Measurements from ENCODE around the gene BEAN1. TPM values are rescaled to one million over a fixed set of nuclear protein-coding genes. Genes with fewer than 3 reads are reported as not detected.

BEAN1 gene
- total RNA-seq, 1 experiment from 2014 or later, result 0.61 TPM

DNA sequence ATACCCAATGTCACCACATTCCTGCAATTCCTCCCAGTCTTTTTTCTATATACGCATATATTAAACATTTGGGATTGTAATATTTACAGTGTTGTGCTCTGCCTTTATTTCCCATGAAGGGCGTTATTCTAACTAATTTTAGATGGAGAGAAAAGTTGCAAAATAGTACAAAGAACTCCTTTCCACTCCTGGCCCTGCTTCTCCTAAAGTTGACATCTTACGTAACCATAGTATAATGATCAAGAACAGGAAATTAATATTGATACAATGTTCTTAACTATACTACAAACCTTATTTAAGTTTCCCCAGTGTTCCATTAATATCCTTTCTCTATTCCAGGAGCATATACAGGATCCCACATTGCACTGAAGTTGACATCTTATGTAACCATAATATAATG, 76.5 kb downstream of the BEAN1 start:
- Histone ChIP-seq H2AFZ (ENCODE audit: low read depth, low read length, poor library complexity, severe bottlenecking) (no peak overlapping the region), H3K36me3 (ENCODE audit: control insufficient read depth in 1 of 2, insufficient read depth in 2 of 2, low read length in 2 of 2) (no peaks in the 10 kb centered on the region), H3K27ac (ENCODE audit: low read depth, low read length) (no peak overlapping the region), H3K9me2 (ENCODE audit: insufficient read depth) (no peaks in the 10 kb centered on the region), H3K4me1 (ENCODE audit: control insufficient read depth in 1 of 2, insufficient read depth in 2 of 2, low read length in 2 of 2) (peaks cover 0 to 8% of the 10 kb centered on the region in 2 experiments; a peak in 2 of 4 replicates), H3K79me2 (ENCODE audit: insufficient read depth, low read length) (no peaks in the 10 kb centered on the region), H3K4me3 (replicated peaks in 1 of 2; ENCODE audit: low read depth in 1 of 2, low read length in 2 of 2) (no peak overlapping the region), H3K4me2 (ENCODE audit: low read length) (no peak overlapping the region), H3K9me3 (ENCODE audit: control insufficient read depth in 1 of 2, insufficient read depth in 1 of 2, low read depth in 1 of 2, low read length in 2 of 2) (no peaks in the 10 kb centered on the region), H3K27me3 (ENCODE audit: insufficient read depth, low read length) (no peaks in the 10 kb centered on the region), H4K20me1 (ENCODE audit: insufficient read depth) (no peaks in the 10 kb centered on the region), H3K9ac (ENCODE audit: low read length) (no peak overlapping the region)
- CTCF ChIA-PET, result no interaction called here
- POLR2A ChIA-PET, result no interaction called here
- TF ChIP-seq ZNF274 (IDR thresholded peaks at IDR 0.05; ENCODE audit: low read depth, low read length), result no peak
- TF ChIP-seq, protein P1, sequence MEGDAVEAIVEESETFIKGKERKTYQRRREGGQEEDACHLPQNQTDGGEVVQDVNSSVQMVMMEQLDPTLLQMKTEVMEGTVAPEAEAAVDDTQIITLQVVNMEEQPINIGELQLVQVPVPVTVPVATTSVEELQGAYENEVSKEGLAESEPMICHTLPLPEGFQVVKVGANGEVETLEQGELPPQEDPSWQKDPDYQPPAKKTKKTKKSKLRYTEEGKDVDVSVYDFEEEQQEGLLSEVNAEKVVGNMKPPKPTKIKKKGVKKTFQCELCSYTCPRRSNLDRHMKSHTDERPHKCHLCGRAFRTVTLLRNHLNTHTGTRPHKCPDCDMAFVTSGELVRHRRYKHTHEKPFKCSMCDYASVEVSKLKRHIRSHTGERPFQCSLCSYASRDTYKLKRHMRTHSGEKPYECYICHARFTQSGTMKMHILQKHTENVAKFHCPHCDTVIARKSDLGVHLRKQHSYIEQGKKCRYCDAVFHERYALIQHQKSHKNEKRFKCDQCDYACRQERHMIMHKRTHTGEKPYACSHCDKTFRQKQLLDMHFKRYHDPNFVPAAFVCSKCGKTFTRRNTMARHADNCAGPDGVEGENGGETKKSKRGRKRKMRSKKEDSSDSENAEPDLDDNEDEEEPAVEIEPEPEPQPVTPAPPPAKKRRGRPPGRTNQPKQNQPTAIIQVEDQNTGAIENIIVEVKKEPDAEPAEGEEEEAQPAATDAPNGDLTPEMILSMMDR (IDR thresholded peaks at IDR 0.05 in 2 of 3, conservative IDR thresholded peaks at IDR 0.05 in 1 of 3; ENCODE audit: borderline replicate concordance in 1 of 3, insufficient read depth in 1 of 3, low read depth in 2 of 3, low read length in 2 of 3), result no peak
- TF ChIP-seq POLR2A (IDR thresholded peaks at IDR 0.05; ENCODE audit: borderline replicate concordance, extremely low read depth, insufficient read depth, insufficient read length), result no peak
- TF ChIP-seq, protein P2, sequence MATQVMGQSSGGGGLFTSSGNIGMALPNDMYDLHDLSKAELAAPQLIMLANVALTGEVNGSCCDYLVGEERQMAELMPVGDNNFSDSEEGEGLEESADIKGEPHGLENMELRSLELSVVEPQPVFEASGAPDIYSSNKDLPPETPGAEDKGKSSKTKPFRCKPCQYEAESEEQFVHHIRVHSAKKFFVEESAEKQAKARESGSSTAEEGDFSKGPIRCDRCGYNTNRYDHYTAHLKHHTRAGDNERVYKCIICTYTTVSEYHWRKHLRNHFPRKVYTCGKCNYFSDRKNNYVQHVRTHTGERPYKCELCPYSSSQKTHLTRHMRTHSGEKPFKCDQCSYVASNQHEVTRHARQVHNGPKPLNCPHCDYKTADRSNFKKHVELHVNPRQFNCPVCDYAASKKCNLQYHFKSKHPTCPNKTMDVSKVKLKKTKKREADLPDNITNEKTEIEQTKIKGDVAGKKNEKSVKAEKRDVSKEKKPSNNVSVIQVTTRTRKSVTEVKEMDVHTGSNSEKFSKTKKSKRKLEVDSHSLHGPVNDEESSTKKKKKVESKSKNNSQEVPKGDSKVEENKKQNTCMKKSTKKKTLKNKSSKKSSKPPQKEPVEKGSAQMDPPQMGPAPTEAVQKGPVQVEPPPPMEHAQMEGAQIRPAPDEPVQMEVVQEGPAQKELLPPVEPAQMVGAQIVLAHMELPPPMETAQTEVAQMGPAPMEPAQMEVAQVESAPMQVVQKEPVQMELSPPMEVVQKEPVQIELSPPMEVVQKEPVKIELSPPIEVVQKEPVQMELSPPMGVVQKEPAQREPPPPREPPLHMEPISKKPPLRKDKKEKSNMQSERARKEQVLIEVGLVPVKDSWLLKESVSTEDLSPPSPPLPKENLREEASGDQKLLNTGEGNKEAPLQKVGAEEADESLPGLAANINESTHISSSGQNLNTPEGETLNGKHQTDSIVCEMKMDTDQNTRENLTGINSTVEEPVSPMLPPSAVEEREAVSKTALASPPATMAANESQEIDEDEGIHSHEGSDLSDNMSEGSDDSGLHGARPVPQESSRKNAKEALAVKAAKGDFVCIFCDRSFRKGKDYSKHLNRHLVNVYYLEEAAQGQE (IDR thresholded peaks at IDR 0.05; ENCODE audit: low read depth), result no peak
- no peak for TF ChIP-seq POLR2AphosphoS5 (IDR thresholded peaks at IDR 0.05; ENCODE audit: low read depth, low read length)
- TF ChIP-seq CEBPB (IDR thresholded peaks at IDR 0.05; ENCODE audit: low read depth), result no peak
- TF ChIP-seq, protein P3, sequence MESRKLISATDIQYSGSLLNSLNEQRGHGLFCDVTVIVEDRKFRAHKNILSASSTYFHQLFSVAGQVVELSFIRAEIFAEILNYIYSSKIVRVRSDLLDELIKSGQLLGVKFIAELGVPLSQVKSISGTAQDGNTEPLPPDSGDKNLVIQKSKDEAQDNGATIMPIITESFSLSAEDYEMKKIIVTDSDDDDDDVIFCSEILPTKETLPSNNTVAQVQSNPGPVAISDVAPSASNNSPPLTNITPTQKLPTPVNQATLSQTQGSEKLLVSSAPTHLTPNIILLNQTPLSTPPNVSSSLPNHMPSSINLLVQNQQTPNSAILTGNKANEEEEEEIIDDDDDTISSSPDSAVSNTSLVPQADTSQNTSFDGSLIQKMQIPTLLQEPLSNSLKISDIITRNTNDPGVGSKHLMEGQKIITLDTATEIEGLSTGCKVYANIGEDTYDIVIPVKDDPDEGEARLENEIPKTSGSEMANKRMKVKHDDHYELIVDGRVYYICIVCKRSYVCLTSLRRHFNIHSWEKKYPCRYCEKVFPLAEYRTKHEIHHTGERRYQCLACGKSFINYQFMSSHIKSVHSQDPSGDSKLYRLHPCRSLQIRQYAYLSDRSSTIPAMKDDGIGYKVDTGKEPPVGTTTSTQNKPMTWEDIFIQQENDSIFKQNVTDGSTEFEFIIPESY (IDR thresholded peaks at IDR 0.05; ENCODE audit: extremely low read depth, insufficient replicate concordance, low read length), result no peak
- no peak for TF ChIP-seq JUND (IDR thresholded peaks at IDR 0.05)
- TF ChIP-seq EZH2phosphoT487 (IDR thresholded peaks at IDR 0.05; ENCODE audit: borderline replicate concordance), result no peak
- TF ChIP-seq EZH2 (IDR thresholded peaks at IDR 0.05), result no peak
- no peak for TF ChIP-seq RAD21 (IDR thresholded peaks at IDR 0.05; ENCODE audit: low read depth)
- no peak for TF ChIP-seq ELF1 (IDR thresholded peaks at IDR 0.05; ENCODE audit: borderline replicate concordance, low read depth)
- DNase-seq (ENCODE audit: low read depth, low spot score) (no peak), ATAC-seq (no peak)
- RAD21 ChIA-PET (ENCODE audit: low non-redundant PET in 1 of 2, low total read pairs in 2 of 2, uncharacterized antibody in 2 of 2, unreplicated experiment in 2 of 2), result no interaction called here
- intact Hi-C loops (cut with micrococcal nuclease), result no loop called here
- no TSS peak for BruUV-seq (replicated peaks)

Data from HCT116 (cell line).